Bronchial epithelial cell (primary cell): ENCODE data around the gene DPY19L3. TPM values are rescaled to one million over a fixed set of nuclear protein-coding genes. Genes with fewer than 3 reads are reported as not detected.

Source experiments
- DNase-seq: peaks from one replicate; pipeline ENCODE4 v3.0.0-alpha.2; 2010; ENCODE audit warnings: low read depth
- FAIRE-seq: peaks from 2 replicates; lab custom pipeline; 2011; peaks lifted over from hg19 to GRCh38; lab: Jason Lieb, UNC
- H3K27me3 ChIP-seq: 2 replicates; pipeline ENCODE4 v1.5.1; 2011; ENCODE audit warnings: low read length; ENCODE audit not compliant: control insufficient read depth, insufficient read depth
- H3K36me3 ChIP-seq: 2 replicates; pipeline ENCODE4 v1.5.1; 2011; ENCODE audit warnings: low read length; ENCODE audit not compliant: control insufficient read depth, insufficient read depth
- H3K4me3 ChIP-seq: 2 replicates; pipeline ENCODE4 v1.5.1; 2011; ENCODE audit warnings: mild to moderate bottlenecking, low read depth, low read length, control low read depth
- total RNA-seq: library from RNA; depleted of rRNA; stranded (reverse); fragments of >200 nt; gene quantifications from 2 replicates; pipeline ENCODE4 v1.2.1, GENCODE V29; 2014
- TF ChIP-seq, protein P1 (sequence below): IDR thresholded peaks from 2 replicates; pipeline ENCODE4 v1.5.1; 2011; ENCODE audit warnings: mild to moderate bottlenecking, moderate library complexity, low read length, control low read depth, inconsistent platforms; ENCODE audit not compliant: insufficient read depth, severe bottlenecking

DPY19L3 gene
- total RNA-seq, 1 donor from 2014 or later: 5.8 TPM

DNA sequence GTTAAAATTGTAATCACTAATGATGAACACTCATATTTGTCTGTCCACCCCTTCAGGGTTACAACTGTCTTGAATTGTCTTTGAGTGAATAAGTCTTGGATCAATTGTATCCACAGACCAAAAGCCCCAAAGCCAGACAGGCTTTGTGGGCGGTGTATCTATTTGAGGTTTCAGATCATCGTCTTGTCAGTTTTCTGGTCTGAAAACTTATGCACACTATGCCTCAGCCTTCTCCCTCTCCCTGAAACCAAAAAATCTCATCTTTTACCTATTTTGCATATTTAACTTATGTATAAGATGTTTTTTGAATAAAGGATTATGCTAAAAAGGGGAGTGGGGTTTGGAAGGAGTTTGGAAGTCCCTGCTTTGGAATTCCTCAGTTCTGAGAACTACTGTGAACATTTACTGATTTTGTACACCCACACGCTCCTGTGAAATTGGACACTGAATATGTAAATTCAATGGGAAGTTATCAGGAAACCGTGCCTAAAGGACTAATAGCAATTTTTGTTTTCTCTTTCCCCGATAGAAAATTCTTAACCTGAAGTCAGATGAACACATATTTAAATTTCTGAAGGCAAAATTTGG lies 52.1 kb downstream of the DPY19L3 start:
- no peak for FAIRE-seq
- Histone ChIP-seq H3K36me3 (no peaks in the 10 kb centered on the region), H3K27me3 (no peaks in the 10 kb centered on the region), H3K4me3 (no peak overlapping the region)
- DNase-seq: no peak
- TF ChIP-seq, protein P1, sequence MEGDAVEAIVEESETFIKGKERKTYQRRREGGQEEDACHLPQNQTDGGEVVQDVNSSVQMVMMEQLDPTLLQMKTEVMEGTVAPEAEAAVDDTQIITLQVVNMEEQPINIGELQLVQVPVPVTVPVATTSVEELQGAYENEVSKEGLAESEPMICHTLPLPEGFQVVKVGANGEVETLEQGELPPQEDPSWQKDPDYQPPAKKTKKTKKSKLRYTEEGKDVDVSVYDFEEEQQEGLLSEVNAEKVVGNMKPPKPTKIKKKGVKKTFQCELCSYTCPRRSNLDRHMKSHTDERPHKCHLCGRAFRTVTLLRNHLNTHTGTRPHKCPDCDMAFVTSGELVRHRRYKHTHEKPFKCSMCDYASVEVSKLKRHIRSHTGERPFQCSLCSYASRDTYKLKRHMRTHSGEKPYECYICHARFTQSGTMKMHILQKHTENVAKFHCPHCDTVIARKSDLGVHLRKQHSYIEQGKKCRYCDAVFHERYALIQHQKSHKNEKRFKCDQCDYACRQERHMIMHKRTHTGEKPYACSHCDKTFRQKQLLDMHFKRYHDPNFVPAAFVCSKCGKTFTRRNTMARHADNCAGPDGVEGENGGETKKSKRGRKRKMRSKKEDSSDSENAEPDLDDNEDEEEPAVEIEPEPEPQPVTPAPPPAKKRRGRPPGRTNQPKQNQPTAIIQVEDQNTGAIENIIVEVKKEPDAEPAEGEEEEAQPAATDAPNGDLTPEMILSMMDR: no peak

DNA sequence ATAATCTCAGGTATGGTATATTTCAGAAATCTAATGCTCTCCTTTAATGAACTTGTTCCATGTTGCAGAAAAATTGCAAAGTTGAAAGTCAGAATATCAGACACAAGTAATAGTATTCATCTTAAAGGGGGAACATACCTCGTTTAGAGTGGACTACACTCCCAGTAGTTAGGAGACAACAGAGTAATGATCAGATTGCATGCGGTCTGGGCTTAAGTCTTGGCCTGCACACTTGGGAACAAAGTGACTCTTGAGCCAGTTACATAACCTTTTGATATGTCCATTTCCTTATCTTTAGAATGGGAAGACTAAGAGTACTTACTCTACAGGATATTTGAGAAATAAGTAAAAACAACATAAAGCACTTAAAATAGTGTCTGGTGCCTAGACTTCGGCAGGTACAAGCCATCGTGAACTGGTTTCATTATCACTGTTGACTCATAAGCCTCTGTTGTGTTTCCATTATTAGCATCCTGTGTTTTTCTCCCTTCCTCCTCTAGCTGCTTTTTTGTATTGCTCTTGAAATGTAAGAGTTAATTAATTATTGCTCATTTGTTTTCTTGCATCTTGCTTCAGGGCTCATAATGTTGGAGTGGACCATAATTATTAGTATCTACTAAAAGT lies 53.0 kb downstream of the DPY19L3 start:
- FAIRE-seq: no peak
- DNase-seq: peak; percentile 19
- H3K27me3 ChIP-seq: no peaks in the 10 kb centered on the region
- TF ChIP-seq, protein P1: no peak
- H3K36me3 ChIP-seq: no peaks in the 10 kb centered on the region
- no peak overlapping the region for H3K4me3 ChIP-seq

DNA sequence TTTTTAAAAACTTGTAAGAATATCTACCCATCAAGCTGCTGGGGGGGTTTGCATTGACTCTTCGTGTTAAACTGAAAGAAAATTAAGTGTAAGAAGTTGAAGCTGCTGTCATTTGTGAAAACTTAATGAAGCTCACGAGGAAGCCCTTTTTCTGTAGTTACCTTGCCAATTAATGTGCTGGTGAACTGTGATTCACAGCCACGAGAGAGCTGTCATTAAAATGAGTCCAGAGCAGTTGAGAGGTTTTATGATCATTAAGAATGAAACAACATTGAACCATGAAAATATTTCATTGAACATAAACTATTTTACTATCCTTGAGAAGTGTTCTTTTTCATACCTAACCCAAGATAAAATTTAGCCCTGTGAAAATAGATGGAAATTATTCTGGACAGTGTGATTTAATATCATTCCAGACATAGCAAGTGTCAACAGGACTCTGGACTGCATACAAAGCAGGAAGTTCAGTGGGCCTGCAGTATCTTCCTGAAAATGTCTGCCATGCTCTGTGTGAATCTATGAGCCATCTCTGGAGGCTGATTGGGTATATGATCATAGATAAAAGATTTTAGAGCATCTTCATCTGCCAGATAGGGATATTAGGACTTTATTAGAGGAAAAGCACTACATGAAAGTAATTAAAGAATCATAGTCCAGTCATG lies 53.8 kb downstream of the DPY19L3 start:
- DNase-seq (no peak), FAIRE-seq (no peak)
- no peaks in the 10 kb centered on the region for H3K36me3 ChIP-seq
- H3K27me3 ChIP-seq: no peaks in the 10 kb centered on the region
- TF ChIP-seq, protein P1: no peak
- H3K4me3 ChIP-seq: no peak overlapping the region

DNA sequence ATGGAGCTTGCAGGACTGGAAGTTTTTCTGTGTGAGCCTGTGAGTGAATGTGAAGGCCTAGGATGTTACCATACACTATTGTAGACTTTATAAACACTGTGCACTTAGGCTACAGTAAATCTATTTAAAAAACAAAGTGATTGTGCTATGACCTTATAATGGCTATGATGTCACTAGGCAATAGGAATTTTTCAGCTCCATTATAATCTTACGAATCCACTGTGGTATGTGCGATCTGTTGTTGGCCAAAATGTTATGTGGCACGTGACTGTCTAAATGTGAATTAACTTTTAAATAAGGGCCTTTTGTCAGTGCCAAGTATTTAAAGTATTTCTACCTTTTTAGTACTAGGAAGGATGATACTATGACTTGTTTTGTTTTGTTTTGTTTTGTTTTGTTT lies 54.9 kb downstream of the DPY19L3 start:
- no peak for FAIRE-seq
- DNase-seq: no peak

DNA sequence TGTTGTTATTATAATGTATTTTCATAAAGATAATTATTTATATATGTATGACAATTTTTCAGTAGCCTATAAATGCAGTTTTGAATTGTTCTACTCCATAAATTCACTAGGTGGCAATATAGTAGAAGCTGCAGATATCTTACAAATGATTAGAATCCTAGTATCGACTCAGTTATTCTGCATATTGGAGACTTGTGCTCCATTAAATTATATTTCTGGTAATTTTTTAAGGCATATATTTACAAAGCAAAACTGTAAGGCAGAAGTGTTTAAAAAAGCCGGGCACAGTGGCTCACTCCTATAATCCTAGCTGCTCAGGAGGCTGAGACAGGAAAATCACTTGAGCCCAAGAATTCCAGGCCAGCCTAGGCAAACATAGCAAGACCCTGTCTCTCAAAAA lies 58.7 kb downstream of the DPY19L3 start:
- no peak overlapping the region for H3K4me3 ChIP-seq
- H3K27me3 ChIP-seq: no peaks in the 10 kb centered on the region
- FAIRE-seq (no peak), DNase-seq (peak; percentile 32)
- TF ChIP-seq, protein P1: no peak
- H3K36me3 ChIP-seq: no peaks in the 10 kb centered on the region

More for the DNA sequence above, 54.9 kb downstream of the DPY19L3 start:
- no peak overlapping the region for H3K4me3 ChIP-seq
- TF ChIP-seq, protein P1: no peak
- H3K27me3 ChIP-seq: no peaks in the 10 kb centered on the region
- H3K36me3 ChIP-seq: no peaks in the 10 kb centered on the region
